ENCODE data around the gene CHST13. TPM values are rescaled to one million over a fixed set of nuclear protein-coding genes. Genes with fewer than 3 reads are reported as not detected.

The CHST13 gene
- total RNA-seq, 1 experiment from 2014 or later = not detected

DNA sequence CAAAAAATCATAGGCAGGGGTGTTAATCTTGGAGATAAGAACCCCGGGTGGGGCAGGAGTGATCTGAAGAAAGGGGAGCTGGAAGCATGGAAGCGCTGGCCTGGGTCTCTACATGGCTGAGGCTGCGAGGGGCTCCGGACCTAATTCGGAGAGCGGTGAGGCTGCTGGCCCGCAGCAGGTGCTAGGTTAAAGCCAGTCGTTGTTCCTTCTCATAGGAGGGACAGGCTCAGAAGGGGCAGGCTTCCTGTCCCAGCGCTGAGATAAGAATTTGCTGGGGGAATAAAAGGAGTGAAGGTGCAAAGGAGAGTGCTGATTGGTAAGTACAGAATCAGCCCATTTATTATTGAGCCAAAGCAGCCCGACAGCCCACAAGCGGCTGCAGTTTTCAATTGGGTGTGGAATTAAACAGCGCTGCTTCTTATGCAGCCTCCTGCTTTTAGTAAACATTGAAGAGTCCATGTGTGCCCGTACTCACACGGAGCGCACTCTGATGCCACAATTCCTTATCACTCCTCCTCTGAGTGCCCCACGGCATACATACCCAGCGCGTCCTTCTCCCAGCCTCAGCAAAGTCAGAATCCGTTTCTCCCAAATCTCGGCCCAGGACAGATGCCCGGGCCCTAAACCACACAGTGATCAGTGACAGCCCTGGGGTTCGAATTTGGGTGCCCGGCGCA, 17.1 kb downstream of the CHST13 start:
- Histone ChIP-seq H3K4me3 (ENCODE audit: low read length) (no peak overlapping the region), H2AFZ (ENCODE audit: low read length) (peak overlapping the region; percentile 12; the same call in 1 of the 2 replicates), H3K27ac (ENCODE audit: low read length) (no peak overlapping the region), H3K4me2 (ENCODE audit: low read length) (peak overlapping the region; percentile 58), H4K20me1 (ENCODE audit: low read length) (no peaks in the 10 kb centered on the region), H3K27me3 (ENCODE audit: low read length) (peaks cover 3% of the 10 kb centered on the region; the same call in 1 of the 2 replicates), H3K9me2 (replicated peaks; ENCODE audit: low read length) (no peaks in the 10 kb centered on the region), H3K79me2 (ENCODE audit: low read length) (no peaks in the 10 kb centered on the region), H3K9ac (ENCODE audit: low read length) (peak overlapping the region; percentile 8; the same call in 1 of the 2 replicates), H3F3A (ENCODE audit: low read length, unreplicated experiment) (no peaks in the 10 kb centered on the region), H3K36me3 (ENCODE audit: low read depth, low read length) (no peaks in the 10 kb centered on the region), H3K9me3 (ENCODE audit: low read length) (no peaks in the 10 kb centered on the region), H3K4me1 (ENCODE audit: insufficient read depth, low read length) (peaks cover 14% of the 10 kb centered on the region)
- DNase-seq = no peak
- intact Hi-C loops (cut with micrococcal nuclease) = no loop called here
- BruUV-seq (replicated peaks) = no TSS peak
- peak; percentile 39; the same call in 1 of the 2 replicates for ATAC-seq
- CTCF ChIA-PET = no interaction called here
- TF ChIP-seq EZH2phosphoT487 (IDR thresholded peaks at IDR 0.05; ENCODE audit: borderline replicate concordance, low read length) = no peak
- no peak for TF ChIP-seq CTCF (conservative IDR thresholded peaks at IDR 0.05; ENCODE audit: low read depth, low read length)
- no peak for TF ChIP-seq EZH2 (IDR thresholded peaks at IDR 0.05; ENCODE audit: low read length, unreplicated experiment)
- POLR2A ChIA-PET (ENCODE audit: unreplicated experiment) = no interaction called here

DNA sequence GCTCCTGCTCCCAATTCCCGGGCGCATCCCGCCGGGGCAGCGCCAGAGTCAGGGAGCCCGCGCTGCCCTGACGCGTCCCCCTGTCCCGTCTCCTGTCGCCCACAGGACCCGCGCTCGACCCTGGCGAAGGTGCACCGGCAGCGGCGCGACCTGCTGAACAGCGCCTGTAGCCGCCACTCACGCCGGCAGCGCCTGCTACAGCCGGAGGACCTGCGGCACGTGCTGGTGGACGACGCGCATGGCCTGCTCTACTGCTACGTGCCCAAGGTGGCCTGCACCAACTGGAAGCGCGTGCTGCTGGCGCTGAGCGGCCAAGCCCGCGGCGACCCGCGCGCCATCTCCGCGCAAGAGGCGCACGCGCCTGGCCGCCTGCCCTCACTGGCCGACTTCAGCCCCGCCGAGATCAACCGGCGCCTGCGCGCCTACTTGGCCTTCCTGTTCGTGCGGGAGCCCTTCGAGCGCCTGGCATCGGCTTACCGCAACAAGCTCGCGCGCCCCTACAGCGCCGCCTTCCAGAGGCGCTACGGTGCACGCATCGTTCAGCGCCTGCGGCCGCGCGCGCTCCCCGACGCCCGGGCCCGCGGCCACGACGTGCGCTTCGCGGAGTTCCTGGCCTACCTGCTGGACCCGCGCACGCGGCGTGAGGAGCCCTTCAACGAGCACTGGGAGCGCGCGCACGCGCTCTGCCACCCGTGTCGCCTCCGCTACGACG, 17.8 kb downstream of the CHST13 start:
- Histone ChIP-seq H3K36me3 (ENCODE audit: low read depth, low read length) (no peaks in the 10 kb centered on the region), H3K4me1 (ENCODE audit: insufficient read depth, low read length) (peaks cover 14% of the 10 kb centered on the region), H3K9me2 (replicated peaks; ENCODE audit: low read length) (no peaks in the 10 kb centered on the region), H4K20me1 (ENCODE audit: low read length) (no peaks in the 10 kb centered on the region), H3K27me3 (ENCODE audit: low read length) (0 out of 2 replicates have a peak, but pooled peaks cover 3% of the 10 kb centered on the region), H3F3A (ENCODE audit: low read length, unreplicated experiment) (no peaks in the 10 kb centered on the region), H2AFZ (ENCODE audit: low read length) (no peak overlapping the region), H3K9me3 (ENCODE audit: low read length) (no peaks in the 10 kb centered on the region), H3K79me2 (ENCODE audit: low read length) (no peaks in the 10 kb centered on the region), H3K4me2 (ENCODE audit: low read length) (no peak overlapping the region), H3K27ac (ENCODE audit: low read length) (no peak overlapping the region), H3K9ac (ENCODE audit: low read length) (no peak overlapping the region), H3K4me3 (ENCODE audit: low read length) (no peak overlapping the region)
- no TSS peak for BruUV-seq (replicated peaks)
- intact Hi-C loops (cut with micrococcal nuclease) = no loop called here
- ATAC-seq (no peak), DNase-seq (no peak)
- ChIA-PET CTCF (no interaction called here), POLR2A (ENCODE audit: unreplicated experiment) (no interaction called here)
- TF ChIP-seq EZH2 (IDR thresholded peaks at IDR 0.05; ENCODE audit: low read length, unreplicated experiment) (no peak), CTCF (conservative IDR thresholded peaks at IDR 0.05; ENCODE audit: low read depth, low read length) (no peak), EZH2phosphoT487 (IDR thresholded peaks at IDR 0.05; ENCODE audit: borderline replicate concordance, low read length) (no peak)
